SK-N-SH treated with all-trans-retinoic acid at 6 μM for 48 hours (cell line): ENCODE measurements around the gene SPN.
"Not testable (repeated sequence)": the region's sequence is repeated elsewhere in the genome, so short reads cannot be mapped to it uniquely, and the experiment has no call there.

Experiments
- ATAC-seq: fragments of 200-7000 bp; cut with Tn5 transposase; 3 replicates; pipeline ENCODE4 v1.9.1; 2020; ENCODE audit warnings: mild to moderate bottlenecking, moderate library complexity
- ARNTL ChIP-seq: fragments of 450-650 bp; formaldehyde crosslinking; IDR thresholded peaks from 2 replicates; pipeline ENCODE4 v1.5.0; 2020; ENCODE audit warnings: low read depth, mild to moderate bottlenecking, moderate library complexity, borderline replicate concordance
- BACH2 ChIP-seq: fragments of 250-450 bp; sonication (Bioruptor Pico); IDR thresholded peaks from 2 replicates; pipeline ENCODE4 v1.9.0; 2021; ENCODE audit warnings: mild to moderate bottlenecking, borderline replicate concordance
- CSDC2 ChIP-seq: fragments of 250-450 bp; sonication (Bioruptor Pico); IDR thresholded peaks from 2 replicates; pipeline ENCODE4 v1.5.0; 2020; ENCODE audit warnings: mild to moderate bottlenecking, moderate library complexity
- ESRRG ChIP-seq: fragments of 250-450 bp; sonication (Bioruptor Pico); IDR thresholded peaks from 2 replicates; pipeline ENCODE4 v1.6.1; 2021; ENCODE audit warnings: mild to moderate bottlenecking
- GLIS3 ChIP-seq: fragments of 250-450 bp; sonication (Bioruptor Pico); IDR thresholded peaks from 2 replicates; pipeline ENCODE4 v1.5.0; 2020; ENCODE audit warnings: mild to moderate bottlenecking, moderate library complexity
- ISL1 ChIP-seq: fragments of 250-450 bp; sonication (Bioruptor Pico); IDR thresholded peaks from 2 replicates; pipeline ENCODE4 v2.1.2; 2022; ENCODE audit warnings: mild to moderate bottlenecking, moderate library complexity
- OSR1 ChIP-seq: fragments of 250-450 bp; sonication (Bioruptor Pico); IDR thresholded peaks from 2 replicates; pipeline ENCODE4 v1.8.0; 2022; ENCODE audit warnings: moderate library complexity, mild to moderate bottlenecking, inconsistent platforms
- PATZ1 ChIP-seq: fragments of 250-450 bp; sonication (Bioruptor Pico); IDR thresholded peaks from 2 replicates; pipeline ENCODE4 v1.8.0; 2020; ENCODE audit warnings: mild to moderate bottlenecking, moderate library complexity, borderline replicate concordance
- POU6F1 ChIP-seq: fragments of 250-450 bp; sonication (Bioruptor Pico); IDR thresholded peaks from 2 replicates; pipeline ENCODE4 v1.8.0; 2021; ENCODE audit warnings: low read depth, mild to moderate bottlenecking, moderate library complexity, borderline replicate concordance
- PPARA ChIP-seq: fragments of 250-450 bp; sonication (Bioruptor Pico); IDR thresholded peaks from 2 replicates; pipeline ENCODE4 v1.5.0; 2020; ENCODE audit warnings: mild to moderate bottlenecking, borderline replicate concordance
- RARB ChIP-seq: fragments of 250-450 bp; sonication (Bioruptor Pico); IDR thresholded peaks from 2 replicates; pipeline ENCODE4 v1.8.0; 2021; ENCODE audit warnings: mild to moderate bottlenecking, moderate library complexity
- SNAI2 ChIP-seq: fragments of 250-450 bp; sonication (Bioruptor Pico); IDR thresholded peaks from 2 replicates; pipeline ENCODE4 v1.5.0; 2020; ENCODE audit warnings: mild to moderate bottlenecking, moderate library complexity
- TCF4 ChIP-seq: fragments of 250-450 bp; sonication (Bioruptor Pico); IDR thresholded peaks from 2 replicates; pipeline ENCODE4 v1.8.0; 2021; ENCODE audit warnings: mild to moderate bottlenecking, moderate library complexity, borderline replicate concordance
- TOX ChIP-seq: fragments of 250-450 bp; sonication (Bioruptor Pico); IDR thresholded peaks from 2 replicates; pipeline ENCODE4 v1.8.0; 2021; ENCODE audit warnings: mild to moderate bottlenecking, moderate library complexity, borderline replicate concordance
- TSHZ2 ChIP-seq: fragments of 250-450 bp; sonication (Bioruptor Pico); IDR thresholded peaks from 2 replicates; pipeline ENCODE4 v1.5.0; 2020; ENCODE audit warnings: mild to moderate bottlenecking, moderate library complexity
- ZC3H10 ChIP-seq: fragments of 250-450 bp; sonication (Bioruptor Pico); IDR thresholded peaks from 2 replicates; pipeline ENCODE4 v1.5.1; 2021; ENCODE audit warnings: mild to moderate bottlenecking, moderate library complexity
- ZFP3 ChIP-seq: fragments of 250-450 bp; sonication (Bioruptor Pico); IDR thresholded peaks from 2 replicates; pipeline ENCODE4 v1.5.0; 2020; ENCODE audit warnings: mild to moderate bottlenecking, moderate library complexity
- ZFP30 ChIP-seq: fragments of 450-650 bp; formaldehyde crosslinking; IDR thresholded peaks from 2 replicates; pipeline ENCODE4 v1.5.0; 2022; ENCODE audit warnings: mild to moderate bottlenecking, moderate library complexity
- ZNF565 ChIP-seq: fragments of 450-650 bp; formaldehyde crosslinking; conservative IDR thresholded peaks from 2 replicates; pipeline ENCODE4 v1.5.0; 2020; ENCODE audit warnings: low read depth, mild to moderate bottlenecking, moderate library complexity
- ZNF8 ChIP-seq: fragments of 450-650 bp; formaldehyde crosslinking; IDR thresholded peaks from 2 replicates; pipeline ENCODE4 v1.5.0; 2020; ENCODE audit warnings: mild to moderate bottlenecking, moderate library complexity
- TF ChIP-seq, protein P1 (sequence below): fragments of 250-450 bp; sonication (Bioruptor Pico); IDR thresholded peaks from 2 replicates; pipeline ENCODE4 v1.5.1; 2020; ENCODE audit warnings: low read depth, mild to moderate bottlenecking, moderate library complexity

The SPN gene

DNA sequence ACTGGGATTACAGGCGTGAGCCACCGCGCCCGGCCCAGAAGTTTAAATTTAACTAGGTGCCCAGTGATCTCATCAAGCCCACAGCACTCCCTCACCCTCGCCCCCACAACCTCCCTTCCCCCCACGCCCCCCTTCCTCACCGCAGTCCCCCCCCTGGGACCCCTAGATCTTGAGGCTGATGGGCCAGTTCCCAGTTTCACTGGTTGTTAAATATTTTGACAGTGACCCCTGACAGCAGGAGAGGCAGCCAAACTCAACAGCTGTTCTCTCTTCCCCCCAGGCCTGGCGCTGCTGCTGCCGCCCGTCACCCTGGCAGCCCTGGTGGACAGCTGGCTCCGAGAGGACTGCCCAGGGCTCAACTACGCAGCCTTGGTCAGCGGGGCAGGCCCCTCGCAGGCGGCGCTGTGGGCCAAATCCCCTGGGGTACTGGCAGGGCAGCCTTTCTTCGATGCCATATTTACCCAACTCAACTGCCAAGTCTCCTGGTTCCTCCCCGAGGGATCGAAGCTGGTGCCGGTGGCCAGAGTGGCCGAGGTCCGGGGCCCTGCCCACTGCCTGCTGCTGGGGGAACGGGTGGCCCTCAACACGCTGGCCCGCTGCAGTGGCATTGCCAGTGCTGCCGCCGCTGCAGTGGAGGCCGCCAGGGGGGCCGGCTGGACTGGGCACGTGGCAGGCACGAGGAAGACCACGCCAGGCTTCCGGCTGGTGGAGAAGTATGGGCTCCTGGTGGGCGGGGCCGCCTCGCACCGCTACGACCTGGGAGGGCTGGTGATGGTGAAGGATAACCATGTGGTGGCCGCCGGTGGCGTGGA, 31.5 kb downstream of the SPN start:
- no peak for ATAC-seq

GRCh38 chr16:29695675-29696074, 32.6 kb downstream of the SPN start:
- not testable (repeated sequence) for ATAC-seq

More for the DNA sequence above, 31.5 kb downstream of the SPN start:
- no peak for TF ChIP-seq ISL1 (CRISPR knock-in tag)
- no peak for TF ChIP-seq ZFP30 (CRISPR knock-in tag)
- no peak for TF ChIP-seq ZFP3
- TF ChIP-seq POU6F1 (CRISPR knock-in tag), result no peak
- TF ChIP-seq ESRRG (CRISPR knock-in tag), result no peak
- no peak for TF ChIP-seq TSHZ2 (CRISPR knock-in tag)
- no peak for TF ChIP-seq ARNTL (CRISPR knock-in tag)
- no peak for TF ChIP-seq CSDC2 (CRISPR knock-in tag)
- no peak for TF ChIP-seq BACH2 (CRISPR knock-in tag)
- no peak for TF ChIP-seq PPARA (CRISPR knock-in tag)
- TF ChIP-seq ZNF8 (CRISPR knock-in tag), result no peak
- TF ChIP-seq OSR1 (CRISPR knock-in tag), result no peak
- no peak for TF ChIP-seq ZC3H10 (CRISPR knock-in tag)

DNA sequence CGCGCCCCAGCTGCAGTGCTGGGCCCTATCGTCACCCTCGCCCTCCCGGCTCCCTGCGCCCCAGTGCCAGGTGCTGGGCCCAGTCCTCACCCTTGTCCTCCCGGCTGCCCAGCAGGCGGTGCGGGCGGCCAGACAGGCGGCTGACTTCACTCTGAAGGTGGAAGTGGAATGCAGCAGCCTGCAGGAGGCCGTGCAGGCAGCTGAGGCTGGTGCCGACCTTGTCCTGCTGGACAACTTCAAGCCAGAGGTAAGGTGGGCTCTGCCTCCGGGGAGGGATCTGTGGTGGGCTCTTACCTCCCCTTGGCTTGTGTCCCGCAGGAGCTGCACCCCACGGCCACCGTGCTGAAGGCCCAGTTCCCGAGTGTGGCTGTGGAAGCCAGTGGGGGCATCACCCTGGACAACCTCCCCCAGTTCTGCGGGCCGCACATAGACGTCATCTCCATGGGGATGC, 33.9 kb downstream of the SPN start:
- TF ChIP-seq ZNF565 (no peak), TCF4 (no peak), ZFP30 (CRISPR knock-in tag) (no peak), PATZ1 (CRISPR knock-in tag) (no peak), BACH2 (CRISPR knock-in tag) (no peak), TOX (CRISPR knock-in tag) (no peak), ISL1 (CRISPR knock-in tag) (no peak), ZFP3 (no peak), ZNF8 (CRISPR knock-in tag) (no peak), ARNTL (CRISPR knock-in tag) (no peak), TSHZ2 (CRISPR knock-in tag) (no peak), SNAI2 (CRISPR knock-in tag) (no peak), PPARA (CRISPR knock-in tag) (no peak), RARB (CRISPR knock-in tag) (no peak), GLIS3 (CRISPR knock-in tag) (no peak), ZC3H10 (CRISPR knock-in tag) (no peak), OSR1 (CRISPR knock-in tag) (no peak)
- TF ChIP-seq, protein P1, sequence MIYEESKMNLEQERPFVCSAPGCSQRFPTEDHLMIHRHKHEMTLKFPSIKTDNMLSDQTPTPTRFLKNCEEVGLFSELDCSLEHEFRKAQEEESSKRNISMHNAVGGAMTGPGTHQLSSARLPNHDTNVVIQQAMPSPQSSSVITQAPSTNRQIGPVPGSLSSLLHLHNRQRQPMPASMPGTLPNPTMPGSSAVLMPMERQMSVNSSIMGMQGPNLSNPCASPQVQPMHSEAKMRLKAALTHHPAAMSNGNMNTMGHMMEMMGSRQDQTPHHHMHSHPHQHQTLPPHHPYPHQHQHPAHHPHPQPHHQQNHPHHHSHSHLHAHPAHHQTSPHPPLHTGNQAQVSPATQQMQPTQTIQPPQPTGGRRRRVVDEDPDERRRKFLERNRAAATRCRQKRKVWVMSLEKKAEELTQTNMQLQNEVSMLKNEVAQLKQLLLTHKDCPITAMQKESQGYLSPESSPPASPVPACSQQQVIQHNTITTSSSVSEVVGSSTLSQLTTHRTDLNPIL (CRISPR knock-in tag), result no peak
- ATAC-seq, result no peak
